A549 (cell line): ENCODE data around the gene CA12. TPM values are rescaled to one million over a fixed set of nuclear protein-coding genes. Genes with fewer than 3 reads are reported as not detected.

Experiments
- ATAC-seq, 2 experiments: fragments of 200-7000 bp in 1 of 2; fragments of >200 bp in 1 of 2; cut with Nextera tagmentation in 1 of 2; cut with Tn5 transposase in 1 of 2; 3 replicates each; pipeline versions ENCODE4 v1.8.0 to v1.9.1; 2018 to 2020; ENCODE audit warnings: mild to moderate bottlenecking in 1 of 2, moderate library complexity in 1 of 2
- CTCF ChIA-PET: fragments of 300-600 bp; sonication (Branson Sonifier 250); formaldehyde crosslinking; extraction: SDS; loops from one replicate; lab custom pipeline; 2021; ENCODE audit warnings: antibody characterized with exemption, inconsistent platforms; lab: Yijun Ruan, JAX
- POLR2A ChIA-PET: fragments of 350-600 bp; formaldehyde crosslinking; extraction: SDS; loops from one replicate; lab custom pipeline; 2021; ENCODE audit warnings: antibody characterized with exemption, inconsistent platforms; lab: Yijun Ruan, JAX
- DNase-seq, 2 experiments: peaks; one replicate each; pipeline versions ENCODE4 v3.0.0 to v3.0.0-alpha.2; 2011 to 2016; ENCODE audit warnings: low read depth in 1 of 2, low spot score in 1 of 2
- FAIRE-seq: peaks from 2 replicates; lab custom pipeline; 2011; peaks lifted over from hg19 to GRCh38; lab: Jason Lieb, UNC
- H3K27ac ChIP-seq, 2 experiments: fragments of >200 bp; sonication (Bioruptor Twin); formaldehyde crosslinking; 3 replicates each; pipeline ENCODE4 v1.5.1; 2016 to 2017
- H3K4me1 ChIP-seq: fragments of >200 bp; sonication (Bioruptor Twin); formaldehyde crosslinking; 3 replicates; pipeline ENCODE4 v1.6.1; 2016
- H3K4me2 ChIP-seq: fragments of >200 bp; sonication (Bioruptor Twin); formaldehyde crosslinking; 3 replicates; pipeline ENCODE4 v1.6.1; 2016
- H3K4me3 ChIP-seq: fragments of >200 bp; sonication (Bioruptor Twin); formaldehyde crosslinking; 3 replicates; pipeline ENCODE4 v1.5.1; 2016
- H3K9me3 ChIP-seq: fragments of >200 bp; sonication (Bioruptor Twin); formaldehyde crosslinking; 3 replicates; pipeline ENCODE4 v1.6.1; 2016
- CBX8 ChIP-seq: fragments of 200-600 bp; sonication (generic); IDR thresholded peaks from 2 replicates; pipeline ENCODE4 v1.6.1; 2016
- CEBPB ChIP-seq, 2 experiments: fragments of >200 bp in 1 of 2; sonication (Bioruptor Twin) in 1 of 2; formaldehyde crosslinking in 1 of 2; IDR thresholded peaks; 2 replicates each; pipeline ENCODE4 v1.6.1; 2012 to 2016
- CHD4 ChIP-seq: fragments of 200-600 bp; sonication (generic); IDR thresholded peaks from 2 replicates; pipeline ENCODE4 v1.6.1; 2016; ENCODE audit warnings: antibody characterized with exemption, mild to moderate bottlenecking, borderline replicate concordance
- ESRRA ChIP-seq: fragments of 150-350 bp; IDR thresholded peaks from 2 replicates; pipeline ENCODE4 v1.6.1; 2014; ENCODE audit warnings: mild to moderate bottlenecking, low read length, borderline replicate concordance
- GATA3 ChIP-seq: IDR thresholded peaks from 2 replicates; pipeline ENCODE4 v1.6.1; 2012; ENCODE audit warnings: borderline replicate concordance
- HDAC2 ChIP-seq: fragments of 200-600 bp; sonication (generic); IDR thresholded peaks from 2 replicates; pipeline ENCODE4 v1.6.1; 2016
- HEYL ChIP-seq: fragments of 250-450 bp; sonication (Bioruptor Pico); IDR thresholded peaks from 2 replicates; pipeline ENCODE4 v1.8.0; 2021; ENCODE audit warnings: mild to moderate bottlenecking, moderate library complexity
- HMGXB4 ChIP-seq: fragments of 250-450 bp; sonication (Bioruptor Pico); IDR thresholded peaks from 2 replicates; pipeline ENCODE4 v1.5.0; 2021; ENCODE audit warnings: mild to moderate bottlenecking, moderate library complexity, borderline replicate concordance
- HOXB13 ChIP-seq: fragments of 250-450 bp; sonication (Bioruptor Pico); IDR thresholded peaks from 2 replicates; pipeline ENCODE4 v1.5.0; 2020; ENCODE audit warnings: low read depth, mild to moderate bottlenecking, moderate library complexity
- MAFK ChIP-seq: fragments of 450-650 bp; IDR thresholded peaks from 2 replicates; pipeline ENCODE4 v1.6.1; 2014; ENCODE audit not compliant: partially characterized antibody
- MAX ChIP-seq: IDR thresholded peaks from 2 replicates; pipeline ENCODE4 v1.6.1; 2012
- MYC ChIP-seq: IDR thresholded peaks from 2 replicates; pipeline ENCODE4 v1.6.1; 2012; ENCODE audit warnings: mild to moderate bottlenecking, inconsistent platforms, low read length, improper control_type of control experiment, borderline replicate concordance
- NR3C1 ChIP-seq: fragments of >200 bp; sonication (Bioruptor Twin); formaldehyde crosslinking; IDR thresholded peaks from 3 replicates; pipeline ENCODE4 v1.6.1; 2017
- RAD21 ChIP-seq, 2 experiments: fragments of >200 bp in 1 of 2; sonication (Bioruptor Twin) in 1 of 2; formaldehyde crosslinking in 1 of 2; IDR thresholded peaks in 1 of 2; conservative IDR thresholded peaks in 1 of 2; 2 replicates in 1 of 2; 3 replicates in 1 of 2; pipeline ENCODE4 v1.6.1; 2012 to 2018; ENCODE audit warnings: inconsistent platforms in 1 of 2
- RCOR1 ChIP-seq: fragments of 150-350 bp; IDR thresholded peaks from 2 replicates; pipeline ENCODE4 v1.6.1; 2014; ENCODE audit warnings: antibody characterized with exemption, low read length, low read depth
- SREBF2 ChIP-seq: fragments of 450-650 bp; IDR thresholded peaks from 2 replicates; pipeline ENCODE4 v1.6.1; 2014; ENCODE audit warnings: mild to moderate bottlenecking, moderate library complexity
- TFCP2L1 ChIP-seq: fragments of 250-450 bp; sonication (Bioruptor Pico); IDR thresholded peaks from 2 replicates; pipeline ENCODE4 v1.5.0; 2021; ENCODE audit warnings: mild to moderate bottlenecking
- USF2 ChIP-seq: fragments of 450-650 bp; IDR thresholded peaks from 2 replicates; pipeline ENCODE4 v1.6.1; 2014; ENCODE audit warnings: antibody characterized with exemption
- WGBS: methylation state at CpG from one replicate; pipeline ENCODE4 v1.1.6; 2017; ENCODE audit errors: missing lambda C conversion rate; 5-methylcytosine and 5-hydroxymethylcytosine counted together
- polyA plus RNA-seq, 4 experiments: library from polyadenylated mRNA; depleted of rRNA in 3 of 4; stranded (reverse); fragments of >200 nt; fragmentation: RNase III in 1 of 4; extraction: RNeasy Plus Mini Kit Qiagen cat#74134 plus additional on column Dnase treatment in 1 of 4; gene quantifications; 2 replicates in 3 of 4; 3 replicates in 1 of 4; pipeline ENCODE4 v1.2.3, GENCODE V29; 2011 to 2017
- TF ChIP-seq, protein P1 (sequence below): fragments of 200-600 bp; sonication (generic); IDR thresholded peaks from 2 replicates; pipeline ENCODE4 v1.6.1; 2016; ENCODE audit warnings: antibody characterized with exemption, mild to moderate bottlenecking, moderate library complexity
- TF ChIP-seq, protein P2 (sequence below): fragments of >200 bp; sonication (Bioruptor Twin); formaldehyde crosslinking; IDR thresholded peaks from 3 replicates; pipeline ENCODE4 v1.5.1; 2016

The CA12 gene
- polyA plus RNA-seq, 2 of the 4 experiments (the other 2 are of a cell fraction) = 129 to 323 TPM

- no peaks in the 10 kb centered on the region for H3K9me3 ChIP-seq
- WGBS = 87% methylated on average over 6 of the region's 6 CpGs
- H3K4me1 ChIP-seq = peaks cover 4% of the 10 kb centered on the region; the same call in 2 of the 3 replicates
- POLR2A ChIA-PET = no interaction called here
- peak; percentile 65 for FAIRE-seq
- no peak overlapping the region for H3K4me3 ChIP-seq
- CTCF ChIA-PET = interaction anchor here (0.6 to 1.9 kb wide), 7 partner anchors 14 to 437 kb away, joined by 3 to 5 read pairs (median 3); partner anchors contain the start of gene USP3
- H3K4me2 ChIP-seq = no peak overlapping the region
- H3K27ac ChIP-seq = no peak overlapping the region
- no peak for DNase-seq
- no peak for TF ChIP-seq CHD4
- no peak for TF ChIP-seq RAD21 (conservative IDR thresholded peaks at IDR 0.05 in 1 of 2, IDR thresholded peaks at IDR 0.05 in 1 of 2)
- TF ChIP-seq CEBPB (IDR thresholded peaks at IDR 0.05) = no peak
- TF ChIP-seq, protein P1, sequence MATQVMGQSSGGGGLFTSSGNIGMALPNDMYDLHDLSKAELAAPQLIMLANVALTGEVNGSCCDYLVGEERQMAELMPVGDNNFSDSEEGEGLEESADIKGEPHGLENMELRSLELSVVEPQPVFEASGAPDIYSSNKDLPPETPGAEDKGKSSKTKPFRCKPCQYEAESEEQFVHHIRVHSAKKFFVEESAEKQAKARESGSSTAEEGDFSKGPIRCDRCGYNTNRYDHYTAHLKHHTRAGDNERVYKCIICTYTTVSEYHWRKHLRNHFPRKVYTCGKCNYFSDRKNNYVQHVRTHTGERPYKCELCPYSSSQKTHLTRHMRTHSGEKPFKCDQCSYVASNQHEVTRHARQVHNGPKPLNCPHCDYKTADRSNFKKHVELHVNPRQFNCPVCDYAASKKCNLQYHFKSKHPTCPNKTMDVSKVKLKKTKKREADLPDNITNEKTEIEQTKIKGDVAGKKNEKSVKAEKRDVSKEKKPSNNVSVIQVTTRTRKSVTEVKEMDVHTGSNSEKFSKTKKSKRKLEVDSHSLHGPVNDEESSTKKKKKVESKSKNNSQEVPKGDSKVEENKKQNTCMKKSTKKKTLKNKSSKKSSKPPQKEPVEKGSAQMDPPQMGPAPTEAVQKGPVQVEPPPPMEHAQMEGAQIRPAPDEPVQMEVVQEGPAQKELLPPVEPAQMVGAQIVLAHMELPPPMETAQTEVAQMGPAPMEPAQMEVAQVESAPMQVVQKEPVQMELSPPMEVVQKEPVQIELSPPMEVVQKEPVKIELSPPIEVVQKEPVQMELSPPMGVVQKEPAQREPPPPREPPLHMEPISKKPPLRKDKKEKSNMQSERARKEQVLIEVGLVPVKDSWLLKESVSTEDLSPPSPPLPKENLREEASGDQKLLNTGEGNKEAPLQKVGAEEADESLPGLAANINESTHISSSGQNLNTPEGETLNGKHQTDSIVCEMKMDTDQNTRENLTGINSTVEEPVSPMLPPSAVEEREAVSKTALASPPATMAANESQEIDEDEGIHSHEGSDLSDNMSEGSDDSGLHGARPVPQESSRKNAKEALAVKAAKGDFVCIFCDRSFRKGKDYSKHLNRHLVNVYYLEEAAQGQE = no peak
- TF ChIP-seq SREBF2 = no peak
- TF ChIP-seq HMGXB4 (CRISPR knock-in tag) = no peak
- TF ChIP-seq MYC = no peak
- TF ChIP-seq MAX = no peak
- TF ChIP-seq ESRRA = no peak
- no peak for TF ChIP-seq TFCP2L1 (CRISPR knock-in tag)
- no peak for TF ChIP-seq HOXB13 (CRISPR knock-in tag)
- TF ChIP-seq MAFK = no peak
- no peak for TF ChIP-seq RCOR1
- TF ChIP-seq, protein P2, sequence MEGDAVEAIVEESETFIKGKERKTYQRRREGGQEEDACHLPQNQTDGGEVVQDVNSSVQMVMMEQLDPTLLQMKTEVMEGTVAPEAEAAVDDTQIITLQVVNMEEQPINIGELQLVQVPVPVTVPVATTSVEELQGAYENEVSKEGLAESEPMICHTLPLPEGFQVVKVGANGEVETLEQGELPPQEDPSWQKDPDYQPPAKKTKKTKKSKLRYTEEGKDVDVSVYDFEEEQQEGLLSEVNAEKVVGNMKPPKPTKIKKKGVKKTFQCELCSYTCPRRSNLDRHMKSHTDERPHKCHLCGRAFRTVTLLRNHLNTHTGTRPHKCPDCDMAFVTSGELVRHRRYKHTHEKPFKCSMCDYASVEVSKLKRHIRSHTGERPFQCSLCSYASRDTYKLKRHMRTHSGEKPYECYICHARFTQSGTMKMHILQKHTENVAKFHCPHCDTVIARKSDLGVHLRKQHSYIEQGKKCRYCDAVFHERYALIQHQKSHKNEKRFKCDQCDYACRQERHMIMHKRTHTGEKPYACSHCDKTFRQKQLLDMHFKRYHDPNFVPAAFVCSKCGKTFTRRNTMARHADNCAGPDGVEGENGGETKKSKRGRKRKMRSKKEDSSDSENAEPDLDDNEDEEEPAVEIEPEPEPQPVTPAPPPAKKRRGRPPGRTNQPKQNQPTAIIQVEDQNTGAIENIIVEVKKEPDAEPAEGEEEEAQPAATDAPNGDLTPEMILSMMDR = no peak
- TF ChIP-seq HDAC2 = no peak
- no peak for TF ChIP-seq CBX8
- no peak for TF ChIP-seq GATA3
- no peak for TF ChIP-seq HEYL (CRISPR knock-in tag)
- TF ChIP-seq NR3C1 = no peak
- no peak for TF ChIP-seq USF2
- TF ChIP-seq, all 56 proteins: peak for 0
- ATAC-seq = no peak
Measured at GRCh38 chr15:63284335-63284734, 97.3 kb downstream of the CA12 start.
